PFSK-1 (cell line): ENCODE results near the gene IL17C.

ENCODE experiments used
- FOXP2 ChIP-seq: optimal IDR thresholded peaks from 2 replicates; pipeline ENCODE3; 2011; ENCODE audit warnings: borderline replicate concordance, control low read depth, inconsistent platforms; ENCODE audit not compliant: insufficient read depth; ENCODE audit errors: extremely low read length, extremely low read depth
- POLR2AphosphoS5 ChIP-seq: IDR thresholded peaks from 2 replicates; pipeline ENCODE4 v1.6.1; 2012; ENCODE audit warnings: low read depth, mild to moderate bottlenecking, control low read depth, low read length, moderate library complexity
- REST ChIP-seq, 2 experiments: IDR thresholded peaks; 2 replicates each; pipeline versions ENCODE4 v1.6.1 to v1.8.0; 2011 to 2012; ENCODE audit warnings: low read depth in 2 of 2, low read length in 2 of 2, control low read depth in 1 of 2, inconsistent platforms in 1 of 2, mild to moderate bottlenecking in 1 of 2, moderate library complexity in 1 of 2; ENCODE audit not compliant: insufficient read depth in 1 of 2
- SIN3A ChIP-seq: IDR thresholded peaks from 2 replicates; pipeline ENCODE4 v1.6.1; 2012; ENCODE audit warnings: mild to moderate bottlenecking, low read length, moderate library complexity, borderline replicate concordance; ENCODE audit not compliant: insufficient read depth
- TAF1 ChIP-seq: IDR thresholded peaks from 2 replicates; pipeline ENCODE4 v1.6.1; 2012; ENCODE audit warnings: low read length, control low read depth, borderline replicate concordance; ENCODE audit not compliant: insufficient read depth

IL17C gene

GRCh38 chr16:88627531-88628411 is 10.6 kb upstream of the IL17C start:
- no peak for TF ChIP-seq FOXP2
- TF ChIP-seq REST (IDR thresholded peaks at IDR 0.05; ENCODE audit: insufficient read depth in 1 of 2, low read depth in 2 of 2, low read length in 2 of 2) = no peak
- TF ChIP-seq TAF1 = no peak
- TF ChIP-seq SIN3A = no peak
- no peak for TF ChIP-seq POLR2AphosphoS5

- TF ChIP-seq SIN3A (no peak), POLR2AphosphoS5 (no peak), TAF1 (no peak), REST (IDR thresholded peaks at IDR 0.05; ENCODE audit: insufficient read depth in 1 of 2, low read depth in 2 of 2, low read length in 2 of 2) (no peak), FOXP2 (no peak)
These were observed 9.8 kb upstream of the IL17C start for GRCh38 chr16:88628512-88628974.

- TF ChIP-seq POLR2AphosphoS5 (no peak), SIN3A (no peak), FOXP2 (no peak), REST (IDR thresholded peaks at IDR 0.05; ENCODE audit: insufficient read depth in 1 of 2, low read depth in 2 of 2, low read length in 2 of 2) (no peak)
These were observed 8.5 kb upstream of the IL17C start for GRCh38 chr16:88629835-88630234.

GRCh38 chr16:88630433-88630832 is 7.9 kb upstream of the IL17C start:
- TF ChIP-seq POLR2AphosphoS5 (no peak), FOXP2 (no peak), REST (IDR thresholded peaks at IDR 0.05; ENCODE audit: insufficient read depth in 1 of 2, low read depth in 2 of 2, low read length in 2 of 2) (no peak), SIN3A (no peak), TAF1 (no peak)

DNA sequence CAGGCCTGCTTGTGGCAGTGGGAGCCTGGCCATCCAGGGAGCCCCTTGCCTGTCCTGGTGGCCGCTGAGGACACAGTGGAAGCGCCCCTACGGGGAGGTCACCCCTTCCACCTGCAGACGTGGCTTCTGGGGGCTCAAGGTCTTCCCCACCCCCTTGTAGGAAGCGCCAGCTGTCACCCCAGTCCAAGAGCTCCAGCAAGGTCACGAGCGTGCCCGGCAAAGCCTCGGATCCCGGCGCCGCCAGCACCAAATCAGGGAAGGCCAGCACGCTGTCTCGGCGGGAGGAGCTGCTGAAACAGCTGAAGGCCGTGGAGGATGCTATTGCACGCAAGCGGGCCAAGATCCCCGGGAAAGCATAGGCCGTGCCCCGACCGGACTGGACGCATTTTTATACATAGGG is 7.4 kb upstream of the IL17C start:
- no peak for TF ChIP-seq FOXP2
